NCI-H187 (cell line): Measurements from ENCODE around the gene CABP1.

ENCODE experiments used
- DNase-seq, 2 experiments: peaks; one replicate each; lab custom pipeline; 2025; lab: John Stamatoyannopoulos, UW

The CABP1 gene

GRCh38 chr12:120696626-120697025 is 56.2 kb downstream of the CABP1 start:
- no peak for DNase-seq

- no peak for DNase-seq
Measured at GRCh38 chr12:120697344-120697743, 56.9 kb downstream of the CABP1 start.

- no peak for DNase-seq
Measured at GRCh38 chr12:120698665-120699064, 58.2 kb downstream of the CABP1 start.

- no peak for DNase-seq
Measured at GRCh38 chr12:120699553-120699952, 59.1 kb downstream of the CABP1 start.

- no peak for DNase-seq
Measured at GRCh38 chr12:120700886-120701285, 60.5 kb downstream of the CABP1 start.

- no peak for DNase-seq
Measured at GRCh38 chr12:120702637-120703036, 62.2 kb downstream of the CABP1 start.

- DNase-seq = no peak
Measured at GRCh38 chr12:120703311-120703942, 63.0 kb downstream of the CABP1 start.

GRCh38 chr12:120705618-120706017 is 65.2 kb downstream of the CABP1 start:
- no peak for DNase-seq

- no peak for DNase-seq
Measured at GRCh38 chr12:120706029-120706428, 65.6 kb downstream of the CABP1 start.

GRCh38 chr12:120708651-120709050 is 68.2 kb downstream of the CABP1 start:
- no peak for DNase-seq

- peak in 1 of 2 experiments; percentile 36 for DNase-seq
Measured at GRCh38 chr12:120710031-120710804, 69.8 kb downstream of the CABP1 start, which contains the start of gene UNC119B. Gene UNC119B, plus strand, starts transcription at chr12:120710458. Its CDS starts 17 bp downstream, at chr12:120710475.

GRCh38 chr12:120710805-120711296 is 70.4 kb downstream of the CABP1 start:
- DNase-seq = no peak

- no peak for DNase-seq
Measured at GRCh38 chr12:120711411-120711810, 71.0 kb downstream of the CABP1 start.

- DNase-seq = no peak
Measured at GRCh38 chr12:120712610-120713009, 72.2 kb downstream of the CABP1 start.

GRCh38 chr12:120713861-120714482 is 73.5 kb downstream of the CABP1 start:
- peak in 1 of 2 experiments; percentile 68 for DNase-seq
